K562 (cell line): ENCODE results near the gene PDIA4. TPM values are rescaled to one million over a fixed set of nuclear protein-coding genes. Genes with fewer than 3 reads are reported as not detected.

Experiments
- CBFA2T3 ChIP-seq: fragments of 450-650 bp; IDR thresholded peaks from 2 replicates; pipeline ENCODE4 v1.6.1; 2017
- CEBPG ChIP-seq, 3 experiments: fragments of 200-800 bp in 1 of 3; sonication (Bioruptor generic) in 1 of 3; sonication (generic) in 1 of 3; formaldehyde crosslinking in 1 of 3; IDR thresholded peaks in 2 of 3; conservative IDR thresholded peaks in 1 of 3; 2 replicates each; pipeline versions ENCODE4 v1.6.1 to v1.8.0; 2016 to 2022; ENCODE audit warnings: missing compliant biosample characterization in 2 of 3, missing genetic modification characterization in 2 of 3, mild to moderate bottlenecking in 1 of 3, missing genetic modification reagents in 1 of 3
- CHD1 ChIP-seq: fragments of 200-600 bp; sonication (generic); IDR thresholded peaks from one replicate; pipeline ENCODE4 v1.6.1; 2012; ENCODE audit warnings: mild to moderate bottlenecking, moderate library complexity, low read length, inconsistent platforms
- FOS ChIP-seq: IDR thresholded peaks from 3 replicates; pipeline ENCODE4 v1.6.1; 2011; ENCODE audit not compliant: insufficient read length; ENCODE audit errors: extremely low read depth
- FOXA3 ChIP-seq, 2 experiments: fragments of 450-650 bp in 1 of 2; sonication (generic) in 1 of 2; formaldehyde crosslinking; IDR thresholded peaks in 1 of 2; conservative IDR thresholded peaks in 1 of 2; 2 replicates each; pipeline versions ENCODE4 v1.4.0 to v1.8.0; 2020 to 2022; ENCODE audit warnings: mild to moderate bottlenecking in 2 of 2, missing genetic modification reagents in 1 of 2
- GABPB2 ChIP-seq: fragments of 250-450 bp; sonication (Bioruptor Pico); conservative IDR thresholded peaks from 2 replicates; pipeline ENCODE4 v1.5.1; 2021; ENCODE audit warnings: mild to moderate bottlenecking
- JUNB ChIP-seq: fragments of 450-650 bp; formaldehyde crosslinking; conservative IDR thresholded peaks from 2 replicates; pipeline ENCODE4 v1.4.0; 2020; ENCODE audit warnings: mild to moderate bottlenecking
- MCM5 ChIP-seq: fragments of 450-650 bp; IDR thresholded peaks from 2 replicates; pipeline ENCODE4 v1.6.1; 2016; ENCODE audit warnings: low read depth
- MCM7 ChIP-seq, 2 experiments: fragments of 450-650 bp; IDR thresholded peaks; 2 replicates each; pipeline ENCODE4 v1.6.1; 2016 to 2018
- NRF1 ChIP-seq, 2 experiments: fragments of 450-650 bp; IDR thresholded peaks in 1 of 2; conservative IDR thresholded peaks in 1 of 2; 2 replicates each; pipeline ENCODE4 v1.6.1; 2014; ENCODE audit warnings: mild to moderate bottlenecking in 2 of 2
- POLR2G ChIP-seq: fragments of 200-400 bp; formaldehyde crosslinking; IDR thresholded peaks from 2 replicates; pipeline ENCODE4 v1.6.1; 2017; ENCODE audit warnings: low read depth, mild to moderate bottlenecking, antibody characterized with exemption, low read length, moderate library complexity
- RBM39 ChIP-seq: fragments of 200-400 bp; formaldehyde crosslinking; optimal IDR thresholded peaks from 2 replicates; pipeline ENCODE3; 2018; ENCODE audit warnings: low read depth, low read length
- SRF ChIP-seq, 2 experiments: fragments of 250-450, 450-650 bp in 1 of 2; sonication (Bioruptor Pico) in 1 of 2; sonication (generic) in 1 of 2; formaldehyde crosslinking; IDR thresholded peaks; 2 replicates each; pipeline versions ENCODE4 v1.5.0 to v1.5.1; 2020 to 2022; ENCODE audit warnings: mild to moderate bottlenecking in 1 of 2, missing genetic modification reagents in 1 of 2
- TCF7L2 ChIP-seq: fragments of 150-350 bp; IDR thresholded peaks from 2 replicates; pipeline ENCODE4 v1.6.1; 2016; ENCODE audit warnings: low read depth, mild to moderate bottlenecking, low read length, moderate library complexity
- ZKSCAN3 ChIP-seq: fragments of 250-450 bp; sonication (Bioruptor Pico); IDR thresholded peaks from 2 replicates; pipeline ENCODE4 v1.4.0; 2020
- ZNF134 ChIP-seq: fragments of 250-450 bp; sonication (Bioruptor Pico); conservative IDR thresholded peaks from 2 replicates; pipeline ENCODE4 v1.4.0; 2020
- ZNF217 ChIP-seq: sonication (generic); formaldehyde crosslinking; IDR thresholded peaks from 2 replicates; pipeline ENCODE4 v1.8.0; 2022; ENCODE audit warnings: mild to moderate bottlenecking, missing genetic modification reagents
- ZNF263 ChIP-seq: sonication (generic); formaldehyde crosslinking; IDR thresholded peaks from 2 replicates; pipeline ENCODE4 v1.8.0; 2022; ENCODE audit warnings: mild to moderate bottlenecking, missing genetic modification reagents, borderline replicate concordance
- ZNF507 ChIP-seq: conservative IDR thresholded peaks from 2 replicates; pipeline ENCODE4 v1.6.1; 2017; ENCODE audit warnings: missing genetic modification characterization, missing compliant biosample characterization
- ZNF57 ChIP-seq: fragments of 450-650 bp; formaldehyde crosslinking; IDR thresholded peaks from 2 replicates; pipeline ENCODE4 v1.4.0; 2020; ENCODE audit warnings: mild to moderate bottlenecking, moderate library complexity
- ZNF75A ChIP-seq: fragments of 450-650 bp; formaldehyde crosslinking; IDR thresholded peaks from 2 replicates; pipeline ENCODE4 v1.4.0; 2020; ENCODE audit warnings: mild to moderate bottlenecking
- polyA plus RNA-seq, 8 experiments: library from polyadenylated mRNA; depleted of rRNA in 4 of 8; stranded (reverse) in 5 of 8; unstranded in 3 of 8; fragments of >200 nt; fragmentation: Nextera tagmentation in 2 of 8; fragmentation: Illumina TruSeq in 1 of 8; extraction: Ambion mirVana in 2 of 8; extraction: Trizol in 1 of 8; gene quantifications; 2 replicates each; pipeline versions ENCODE4 v1.2.1 to v1.2.3, GENCODE V29; 2011 to 2014; ENCODE audit warnings: inconsistent platforms in 1 of 8, missing spikeins in 1 of 8
- total RNA-seq, 7 experiments: library from RNA; depleted of rRNA in 6 of 7; stranded (reverse); fragments of >200 nt in 6 of 7; fragmentation: Illumina TruSeq in 2 of 7; extraction: Trizol in 2 of 7; gene quantifications; 2 replicates each; pipeline versions ENCODE4 v1.2.1 to v1.2.3, GENCODE V29; 2011 to 2021; ENCODE audit warnings: low replicate concordance in 1 of 7
- TF ChIP-seq, protein P1 (sequence below): fragments of 250-450 bp; sonication (Bioruptor Pico); IDR thresholded peaks from 2 replicates; pipeline ENCODE4 v1.8.0; 2021; ENCODE audit warnings: borderline replicate concordance, mild to moderate bottlenecking, moderate library complexity; ENCODE audit not compliant: poor library complexity, severe bottlenecking
- TF ChIP-seq, protein P2 (sequence below): fragments of 250-450 bp; sonication (Bioruptor Pico); IDR thresholded peaks from 2 replicates; pipeline ENCODE4 v1.8.0; 2022; ENCODE audit warnings: moderate library complexity, mild to moderate bottlenecking, inconsistent platforms
- TF ChIP-seq, protein P3 (sequence below): fragments of 200-800 bp; sonication (Bioruptor generic); IDR thresholded peaks from 2 replicates; pipeline ENCODE4 v1.6.1; 2017; ENCODE audit warnings: missing genetic modification characterization, missing compliant biosample characterization
- TF ChIP-seq, protein P4 (sequence below): fragments of 450-650 bp; formaldehyde crosslinking; IDR thresholded peaks from 2 replicates; pipeline ENCODE4 v1.4.0; 2022; ENCODE audit warnings: mild to moderate bottlenecking, moderate library complexity

The PDIA4 gene
- total and polyA plus RNA-seq, 9 of the 15 experiments (the other 6 are each of a cell fraction or from before 2014, with no cell fraction given), result 9.1 to 175 (median 146) TPM

DNA sequence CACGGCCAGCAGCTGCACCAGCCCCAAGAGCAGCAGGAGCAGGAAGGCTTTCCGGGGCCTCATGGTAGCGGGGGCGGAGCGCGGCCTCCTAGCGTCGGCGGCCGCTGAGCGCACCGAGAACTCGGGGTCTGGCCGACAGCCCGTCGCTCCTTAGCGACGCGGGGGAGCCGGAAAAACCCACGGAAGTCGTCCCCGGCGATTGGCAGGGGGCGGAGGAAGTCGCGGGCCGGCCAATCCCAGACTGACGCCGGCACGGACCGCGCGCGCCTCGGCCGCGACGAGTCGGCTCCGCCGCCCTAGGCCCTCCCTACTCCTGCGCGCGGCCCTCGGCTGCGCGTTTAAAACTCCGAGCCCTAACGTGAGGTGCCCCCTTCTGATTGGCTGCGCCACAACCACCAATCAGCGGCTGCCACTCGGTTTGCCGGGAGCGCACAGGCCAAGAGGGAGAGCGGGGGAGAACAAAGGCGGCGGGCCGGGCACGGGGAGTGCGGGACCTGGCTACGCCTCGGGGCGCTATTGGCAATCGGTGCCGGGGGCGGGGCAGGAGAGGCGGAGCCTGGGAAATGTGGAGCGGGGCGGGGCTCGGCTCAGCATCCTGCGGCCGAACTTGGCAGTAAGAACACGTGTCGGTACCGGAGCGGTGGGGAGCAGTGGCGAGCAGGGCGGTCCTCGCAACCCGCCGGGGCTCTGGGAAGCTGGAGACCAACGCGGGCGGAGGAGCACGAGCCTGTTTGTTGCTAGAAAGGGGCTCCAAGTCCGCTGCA lies at the start of gene PDIA4 (continued):
- TF ChIP-seq, protein P1, sequence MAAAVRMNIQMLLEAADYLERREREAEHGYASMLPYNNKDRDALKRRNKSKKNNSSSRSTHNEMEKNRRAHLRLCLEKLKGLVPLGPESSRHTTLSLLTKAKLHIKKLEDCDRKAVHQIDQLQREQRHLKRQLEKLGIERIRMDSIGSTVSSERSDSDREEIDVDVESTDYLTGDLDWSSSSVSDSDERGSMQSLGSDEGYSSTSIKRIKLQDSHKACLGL (CRISPR knock-in tag), result peak; percentile 39
- TF ChIP-seq SRF (CRISPR knock-in tag; IDR thresholded peaks at IDR 0.05) (peak in 1 of 2 experiments; percentile 66; a peak in 2 of 4 replicates), GABPB2 (no peak), POLR2G (peak; percentile 99), TCF7L2 (peak; percentile 64; the same call in 1 of the 2 replicates), MCM5 (no peak), ZNF57 (CRISPR knock-in tag) (no peak), ZNF75A (no peak), ZNF134 (CRISPR knock-in tag) (no peak), ZNF217 (CRISPR knock-in tag) (no peak), RBM39 (no peak), CBFA2T3 (no peak), ZKSCAN3 (CRISPR knock-in tag) (no peak), CEBPG (CRISPR knock-in tag; IDR thresholded peaks at IDR 0.05) (peak; percentile 58; the same call in 1 of the 2 replicates), CEBPG (tag; conservative IDR thresholded peaks at IDR 0.05 in 1 of 2, IDR thresholded peaks at IDR 0.05 in 1 of 2) (no peak), JUNB (CRISPR knock-in tag) (no peak), CHD1 (no peak), FOXA3 (CRISPR knock-in tag; conservative IDR thresholded peaks at IDR 0.05 in 1 of 2, IDR thresholded peaks at IDR 0.05 in 1 of 2) (0 out of 4 replicates have a peak, but pooled peaks of 1 of the 2 experiments have one; percentile 49), MCM7 (IDR thresholded peaks at IDR 0.05) (no peak), ZNF507 (tag) (no peak), NRF1 (conservative IDR thresholded peaks at IDR 0.05 in 1 of 2, IDR thresholded peaks at IDR 0.05 in 1 of 2) (peak; percentile 96 to 97), FOS (peak; percentile 89), ZNF263 (CRISPR knock-in tag) (peak; percentile 67; the same call in 1 of the 2 replicates)
- TF ChIP-seq, protein P2, sequence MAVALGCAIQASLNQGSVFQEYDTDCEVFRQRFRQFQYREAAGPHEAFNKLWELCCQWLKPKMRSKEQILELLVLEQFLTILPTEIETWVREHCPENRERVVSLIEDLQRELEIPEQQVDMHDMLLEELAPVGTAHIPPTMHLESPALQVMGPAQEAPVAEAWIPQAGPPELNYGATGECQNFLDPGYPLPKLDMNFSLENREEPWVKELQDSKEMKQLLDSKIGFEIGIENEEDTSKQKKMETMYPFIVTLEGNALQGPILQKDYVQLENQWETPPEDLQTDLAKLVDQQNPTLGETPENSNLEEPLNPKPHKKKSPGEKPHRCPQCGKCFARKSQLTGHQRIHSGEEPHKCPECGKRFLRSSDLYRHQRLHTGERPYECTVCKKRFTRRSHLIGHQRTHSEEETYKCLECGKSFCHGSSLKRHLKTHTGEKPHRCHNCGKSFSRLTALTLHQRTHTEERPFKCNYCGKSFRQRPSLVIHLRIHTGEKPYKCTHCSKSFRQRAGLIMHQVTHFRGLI, result no peak
- TF ChIP-seq, protein P3, sequence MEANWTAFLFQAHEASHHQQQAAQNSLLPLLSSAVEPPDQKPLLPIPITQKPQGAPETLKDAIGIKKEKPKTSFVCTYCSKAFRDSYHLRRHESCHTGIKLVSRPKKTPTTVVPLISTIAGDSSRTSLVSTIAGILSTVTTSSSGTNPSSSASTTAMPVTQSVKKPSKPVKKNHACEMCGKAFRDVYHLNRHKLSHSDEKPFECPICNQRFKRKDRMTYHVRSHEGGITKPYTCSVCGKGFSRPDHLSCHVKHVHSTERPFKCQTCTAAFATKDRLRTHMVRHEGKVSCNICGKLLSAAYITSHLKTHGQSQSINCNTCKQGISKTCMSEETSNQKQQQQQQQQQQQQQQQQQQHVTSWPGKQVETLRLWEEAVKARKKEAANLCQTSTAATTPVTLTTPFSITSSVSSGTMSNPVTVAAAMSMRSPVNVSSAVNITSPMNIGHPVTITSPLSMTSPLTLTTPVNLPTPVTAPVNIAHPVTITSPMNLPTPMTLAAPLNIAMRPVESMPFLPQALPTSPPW, result peak; percentile 91
- TF ChIP-seq, protein P4, sequence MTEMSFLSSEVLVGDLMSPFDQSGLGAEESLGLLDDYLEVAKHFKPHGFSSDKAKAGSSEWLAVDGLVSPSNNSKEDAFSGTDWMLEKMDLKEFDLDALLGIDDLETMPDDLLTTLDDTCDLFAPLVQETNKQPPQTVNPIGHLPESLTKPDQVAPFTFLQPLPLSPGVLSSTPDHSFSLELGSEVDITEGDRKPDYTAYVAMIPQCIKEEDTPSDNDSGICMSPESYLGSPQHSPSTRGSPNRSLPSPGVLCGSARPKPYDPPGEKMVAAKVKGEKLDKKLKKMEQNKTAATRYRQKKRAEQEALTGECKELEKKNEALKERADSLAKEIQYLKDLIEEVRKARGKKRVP (CRISPR knock-in tag), result 0 out of 2 replicates have a peak, but pooled peaks have one; percentile 47
